ENCODE results near the gene AFF3. TPM values are rescaled to one million over a fixed set of nuclear protein-coding genes. Genes with fewer than 3 reads are reported as not detected.

Gene AFF3
- total RNA-seq, 1 experiment from 2014 or later: 0.22 TPM

GRCh38 chr2:99918389-99918788, 224.0 kb downstream of the AFF3 start:
- H3K27me3 Mint-ChIP-seq (ENCODE audit: low read depth): no peaks in the 10 kb centered on the region
- TF ChIP-seq CTCF (conservative IDR thresholded peaks at IDR 0.05): no peak
- Histone ChIP-seq H2AK5ac (ENCODE audit: insufficient read length, low read length) (no peak overlapping the region), H3K23ac (ENCODE audit: insufficient read length, low read depth, low read length) (no peak overlapping the region), H3K56ac (ENCODE audit: insufficient read length, low read depth, low read length) (no peak overlapping the region), H3K4ac (ENCODE audit: low read depth, low read length) (no peak overlapping the region), H3K18ac (ENCODE audit: insufficient read length, low read depth, low read length) (no peak overlapping the region), H4K5ac (ENCODE audit: insufficient read length, low read depth, low read length) (no peak overlapping the region), H3K27ac (ENCODE audit: insufficient read length, low read depth, low read length) (no peak overlapping the region), H4K20me1 (ENCODE audit: control insufficient read depth, insufficient read depth, insufficient read length) (no peaks in the 10 kb centered on the region), H3K9me3 (ENCODE audit: control insufficient read depth, low read depth, low read length) (no peaks in the 10 kb centered on the region), H2BK5ac (ENCODE audit: insufficient read length, low read length) (no peak overlapping the region), H3K79me2 (ENCODE audit: insufficient read depth, low read length) (no peaks in the 10 kb centered on the region), H2BK12ac (ENCODE audit: insufficient read length, low read depth, low read length) (no peak overlapping the region), H2BK15ac (ENCODE audit: low read depth, low read length) (no peak overlapping the region), H2AFZ (ENCODE audit: low read length) (no peak overlapping the region), H3K4me1 (ENCODE audit: insufficient read depth, low read length) (no peaks in the 10 kb centered on the region), H3K14ac (ENCODE audit: insufficient read depth, low read length) (no peak overlapping the region), H2BK20ac (ENCODE audit: low read depth, low read length, poor library complexity, severe bottlenecking) (no peak overlapping the region), H4K8ac (replicated peaks; ENCODE audit: insufficient read length, low read depth, low read length) (no peak overlapping the region), H3K23me2 (ENCODE audit: insufficient read length, low read depth, low read length, poor library complexity, severe bottlenecking) (no peaks in the 10 kb centered on the region), H3K79me1 (ENCODE audit: insufficient read depth, low read depth, low read length, poor library complexity, severe bottlenecking) (no peaks in the 10 kb centered on the region), H2BK120ac (ENCODE audit: low read depth, low read length, poor library complexity, severe bottlenecking) (no peak overlapping the region), H3K27me3 (ENCODE audit: insufficient read depth, low read length) (no peaks in the 10 kb centered on the region), H3K9ac (ENCODE audit: extremely low read depth, insufficient read length, low read length) (no peak overlapping the region), H4K91ac (ENCODE audit: insufficient read length, low read depth, low read length) (no peak overlapping the region), H3K4me2 (ENCODE audit: insufficient read depth, insufficient read length, low read length) (no peak overlapping the region), H3T11ph (ENCODE audit: low read length) (no peak overlapping the region)
- H3K4me3 Mint-ChIP-seq: no peak overlapping the region
- H3K36me3 Mint-ChIP-seq (ENCODE audit: insufficient read depth in 1 of 3, low read depth in 3 of 3): 0 out of 7 replicates have a peak, but pooled peaks cover 0 to 2% (median 0%) of the 10 kb centered on the region in 3 experiments
- no CpG with 5 or more reads among the region's 2 CpGs for WGBS (ENCODE audit: extremely low coverage, insufficient read length, low lambda C conversion rate)
- H3K27ac Mint-ChIP-seq: no peak overlapping the region
- H3K4me1 Mint-ChIP-seq: peaks cover 4 to 5% of the 10 kb centered on the region in 2 experiments; a peak in 2 of 4 replicates
- peaks cover 0 to 15% of the 10 kb centered on the region in 2 experiments; a peak in 2 of 5 replicates for H3K9me3 Mint-ChIP-seq
- DNase-seq: no peak
